HG03064 (cell line): ENCODE data around the gene IL36G.
"Not testable (repeated sequence)": the region's sequence is repeated elsewhere in the genome, so short reads cannot be mapped to it uniquely, and the experiment has no call there.

Source experiments
- ATAC-seq: cut with Tn5 transposase; IDR thresholded peaks from one replicate; pipeline ENCODE4 v1.9.1; 2021; ENCODE audit warnings: low read depth; ENCODE audit not compliant: unreplicated experiment

IL36G gene

GRCh38 chr2:112977559-112978056, at the start of gene IL36G:
TSS of gene IL36G (plus strand) at chr2:112978006. CDS start at chr2:112978639, 633 bp downstream.
- ATAC-seq, result no peak

- ATAC-seq, result no peak
Observed at GRCh38 chr2:112933261-112933660, 44.5 kb upstream of the IL36G start.

- not testable (repeated sequence) for ATAC-seq
Observed at GRCh38 chr2:112934117-112934516, 43.7 kb upstream of the IL36G start.

- ATAC-seq, result no peak
Observed at GRCh38 chr2:112936927-112937232, 40.9 kb upstream of the IL36G start.

- ATAC-seq, result no peak
Observed at GRCh38 chr2:112938904-112939303, 38.9 kb upstream of the IL36G start.

- no peak for ATAC-seq
Observed at GRCh38 chr2:112939425-112939824, 38.4 kb upstream of the IL36G start.

- ATAC-seq, result no peak
Observed at GRCh38 chr2:112940859-112941625, 36.8 kb upstream of the IL36G start.

- no peak for ATAC-seq
Observed at GRCh38 chr2:112941753-112942653, 35.8 kb upstream of the IL36G start.

GRCh38 chr2:112942654-112943002, 35.2 kb upstream of the IL36G start:
- no peak for ATAC-seq

GRCh38 chr2:112944971-112945370, 32.8 kb upstream of the IL36G start:
- no peak for ATAC-seq

GRCh38 chr2:112946086-112946485, 31.7 kb upstream of the IL36G start:
- no peak for ATAC-seq

GRCh38 chr2:112947374-112947773, 30.4 kb upstream of the IL36G start:
- ATAC-seq, result no peak

- no peak for ATAC-seq
Observed at GRCh38 chr2:112949456-112949855, 28.4 kb upstream of the IL36G start.

GRCh38 chr2:112954364-112954763, 23.4 kb upstream of the IL36G start:
- ATAC-seq, result no peak

GRCh38 chr2:112957511-112957910, 20.3 kb upstream of the IL36G start:
- no peak for ATAC-seq

GRCh38 chr2:112958428-112959108, 19.2 kb upstream of the IL36G start:
- no peak for ATAC-seq

GRCh38 chr2:112959109-112959812, 18.5 kb upstream of the IL36G start:
- ATAC-seq, result no peak

- ATAC-seq, result no peak
Observed at GRCh38 chr2:112960230-112960825, 17.5 kb upstream of the IL36G start.

GRCh38 chr2:112962308-112963175, 15.3 kb upstream of the IL36G start:
- ATAC-seq, result no peak
